H1 (cell line): Measurements from ENCODE around the gene PCDH9. TPM values are rescaled to one million over a fixed set of nuclear protein-coding genes. Genes with fewer than 3 reads are reported as not detected.

Source experiments
- CTBP2 ChIP-seq: IDR thresholded peaks from 2 replicates; pipeline ENCODE4 v1.7.0; 2011; ENCODE audit warnings: borderline replicate concordance, mild to moderate bottlenecking, moderate library complexity, mixed read lengths, low read length; ENCODE audit not compliant: insufficient read depth, insufficient read length
- JUND ChIP-seq: IDR thresholded peaks from 2 replicates; pipeline ENCODE4 v1.6.1; 2011; ENCODE audit warnings: mild to moderate bottlenecking, improper control_type of control experiment, low read length
- polyA plus RNA-seq, 7 experiments: library from polyadenylated mRNA; depleted of rRNA in 3 of 7; stranded (reverse) in 5 of 7; unstranded in 2 of 7; fragments of >200 nt in 5 of 7; fragments of 200-250 nt in 2 of 7; gene quantifications; 1 replicate in 5 of 7; 2 replicates in 1 of 7; 4 replicates in 1 of 7; pipeline versions ENCODE4 v1.2.1 to v1.2.3, GENCODE V29; 2011 to 2013; ENCODE audit warnings: missing spikeins in 2 of 7, mixed read lengths in 2 of 7
- total RNA-seq: library from RNA; stranded (reverse); fragmentation: NEBNext Ultra II Directional; extraction: Animal tissue kit (Norgen Biotek cat#: 25700); gene quantifications from 2 replicates; pipeline ENCODE4 v1.2.1, GENCODE V29; 2021

Gene PCDH9
- total and polyA plus RNA-seq, 2 of the 8 experiments (the other 6 are each of a cell fraction or from before 2014, with no cell fraction given) = 0.12 to 0.60 TPM

DNA sequence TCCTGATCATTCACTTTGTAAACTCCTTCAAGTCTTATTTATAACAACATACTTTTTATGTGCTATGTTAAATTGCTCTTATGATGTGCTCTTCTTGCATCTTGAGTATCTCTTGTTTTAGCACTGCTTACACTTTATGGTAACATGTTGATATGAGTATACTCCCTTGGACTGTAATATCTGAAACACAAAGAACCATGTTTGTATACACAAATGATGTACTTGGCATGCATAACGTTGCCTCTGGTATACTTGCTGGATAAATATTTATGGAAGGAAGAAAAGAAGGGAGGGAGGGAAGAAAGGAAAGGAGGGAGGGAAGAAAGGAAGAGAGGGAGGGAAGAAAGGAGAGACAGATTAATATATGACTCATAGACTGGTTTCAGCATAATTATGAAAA, 333.2 kb downstream of the PCDH9 start (continued):
- TF ChIP-seq JUND (no peak), CTBP2 (no peak)
